NT2/D1 (cell line): ENCODE results near the gene GRAMD1B.

Source experiments
- DNase-seq: peaks from one replicate; pipeline ENCODE4 v3.0.0-alpha.2; 2011; ENCODE audit warnings: low read depth, low spot score
- H3K27me3 ChIP-seq: 2 replicates; pipeline ENCODE4 v1.6.0; 2011; ENCODE audit warnings: mild to moderate bottlenecking; ENCODE audit not compliant: insufficient read length, insufficient read depth
- H3K36me3 ChIP-seq: 2 replicates; pipeline ENCODE4 v1.6.1; 2011; ENCODE audit warnings: mild to moderate bottlenecking, low read length, mixed read lengths; ENCODE audit not compliant: insufficient read depth, insufficient read length
- H3K4me1 ChIP-seq: 2 replicates; pipeline ENCODE4 v1.5.1; 2011; ENCODE audit not compliant: insufficient read depth, insufficient read length
- H3K4me3 ChIP-seq: 2 replicates; pipeline ENCODE4 v1.5.1; 2011; ENCODE audit warnings: low read depth; ENCODE audit not compliant: insufficient read length
- H3K9ac ChIP-seq: 2 replicates; pipeline ENCODE4 v1.6.0; 2011; ENCODE audit warnings: low read depth; ENCODE audit not compliant: insufficient read length
- H3K9me3 ChIP-seq: 2 replicates; pipeline ENCODE4 v1.5.1; 2011; ENCODE audit warnings: mild to moderate bottlenecking, low read length; ENCODE audit not compliant: insufficient read depth
- SUZ12 ChIP-seq: IDR thresholded peaks from 2 replicates; pipeline ENCODE4 v1.6.1; 2011; ENCODE audit not compliant: insufficient read length, insufficient read depth; ENCODE audit errors: extremely low read depth
- YY1 ChIP-seq: IDR thresholded peaks from 2 replicates; pipeline ENCODE4 v1.6.1; 2011; ENCODE audit not compliant: insufficient read length, insufficient read depth
- ZNF274 ChIP-seq: IDR thresholded peaks from 2 replicates; pipeline ENCODE4 v1.6.1; 2011; ENCODE audit warnings: mild to moderate bottlenecking, low read depth, low read length

The GRAMD1B gene

DNA sequence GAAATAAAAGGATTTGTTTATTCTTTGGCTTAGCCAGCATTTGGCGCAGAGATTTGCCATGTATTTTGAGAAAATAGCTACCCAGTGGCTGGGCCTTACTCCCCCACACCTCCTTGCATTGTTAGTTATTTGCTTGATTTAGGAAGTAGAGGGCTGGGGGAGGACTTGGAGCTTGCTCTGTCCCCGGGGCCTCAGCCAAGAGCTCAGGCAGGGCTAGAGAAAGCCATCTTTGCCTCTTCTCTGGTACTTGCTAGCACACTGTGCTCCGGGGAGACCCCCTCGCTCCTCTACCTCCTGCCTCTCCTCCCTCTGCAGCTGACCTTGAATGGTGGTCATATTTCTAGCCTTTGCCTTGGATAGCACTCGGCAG is 131.3 kb downstream of the GRAMD1B start:
- Histone ChIP-seq H3K9me3 (no peaks in the 10 kb centered on the region), H3K4me1 (peaks cover 6% of the 10 kb centered on the region), H3K9ac (no peak overlapping the region), H3K4me3 (no peak overlapping the region), H3K27me3 (no peaks in the 10 kb centered on the region), H3K36me3 (no peaks in the 10 kb centered on the region)
- DNase-seq: no peak
- no peak for TF ChIP-seq SUZ12
- no peak for TF ChIP-seq YY1
- no peak for TF ChIP-seq ZNF274

DNA sequence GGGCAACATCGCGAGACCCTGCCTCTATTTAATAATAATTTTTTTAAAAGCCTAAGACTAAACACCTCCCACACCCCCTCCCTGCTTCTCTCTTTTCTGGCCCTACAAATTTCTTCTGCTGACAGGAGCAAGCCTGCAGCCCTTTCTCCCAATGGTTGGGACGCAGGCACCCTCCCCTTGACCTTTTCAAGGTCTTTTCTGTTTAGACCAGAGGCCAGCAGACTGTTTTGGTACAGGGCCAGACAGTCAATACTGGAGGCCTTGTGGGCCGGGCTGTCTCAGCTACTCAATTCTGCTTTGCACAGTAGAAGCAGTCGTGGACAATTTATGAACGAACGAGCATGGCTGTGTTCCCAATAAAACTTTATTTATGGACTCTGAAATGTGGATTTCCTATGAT is 132.1 kb downstream of the GRAMD1B start:
- Histone ChIP-seq H3K9ac (no peak overlapping the region), H3K9me3 (no peaks in the 10 kb centered on the region)
- TF ChIP-seq ZNF274: no peak

DNA sequence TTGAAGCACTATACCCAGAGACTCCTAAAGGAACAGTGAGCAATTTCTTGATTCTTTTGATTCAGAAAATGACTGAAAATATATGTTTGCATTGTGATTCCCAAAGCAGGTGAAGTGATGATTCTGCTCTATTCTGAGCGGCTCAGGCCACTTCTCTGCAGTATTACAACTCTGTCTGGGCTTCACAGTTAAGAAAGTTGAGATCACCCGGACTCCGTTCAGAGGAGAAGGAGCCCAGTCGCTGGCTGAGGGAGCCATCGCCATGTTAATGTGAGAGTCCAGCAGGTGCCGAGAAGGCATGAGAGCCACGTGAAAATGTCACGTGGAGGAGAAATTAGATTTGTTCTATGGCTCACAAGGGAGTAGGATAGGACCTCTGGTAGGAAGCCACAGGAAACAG is 132.8 kb downstream of the GRAMD1B start:
- DNase-seq: no peak
- H3K4me3 ChIP-seq: no peak overlapping the region
- H3K9me3 ChIP-seq: no peaks in the 10 kb centered on the region
- no peak for TF ChIP-seq ZNF274
- TF ChIP-seq YY1: no peak
- no peak for TF ChIP-seq SUZ12
- no peaks in the 10 kb centered on the region for H3K36me3 ChIP-seq
- no peaks in the 10 kb centered on the region for H3K27me3 ChIP-seq
- H3K4me1 ChIP-seq: peaks cover 6% of the 10 kb centered on the region
- H3K9ac ChIP-seq: no peak overlapping the region

More for the DNA sequence above, 132.1 kb downstream of the GRAMD1B start:
- Histone ChIP-seq H3K36me3 (no peaks in the 10 kb centered on the region), H3K27me3 (no peaks in the 10 kb centered on the region), H3K4me1 (peaks cover 6% of the 10 kb centered on the region), H3K4me3 (no peak overlapping the region)
- no peak for DNase-seq

DNA sequence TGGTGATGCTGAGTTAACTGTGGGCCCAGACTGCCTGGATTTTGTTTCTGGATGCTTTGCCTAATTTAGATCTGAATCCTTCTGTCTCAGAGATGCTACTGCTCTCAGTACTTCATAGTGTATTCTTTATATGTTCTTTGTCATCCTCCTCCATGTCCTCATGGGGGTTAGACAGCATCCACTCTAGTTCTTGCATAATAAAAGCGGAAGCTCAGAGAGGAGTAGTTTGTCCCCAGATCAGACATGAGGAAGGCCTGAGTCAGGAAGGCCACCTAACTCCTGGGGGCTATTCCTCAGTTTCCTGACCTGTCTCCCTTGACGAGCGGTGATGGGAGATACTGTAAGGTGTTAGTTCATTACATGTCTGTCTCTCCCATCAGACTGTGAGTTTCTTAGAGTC is 134.2 kb downstream of the GRAMD1B start:
- DNase-seq: no peak
- H3K4me3 ChIP-seq: no peak overlapping the region
- no peak for TF ChIP-seq SUZ12
- TF ChIP-seq ZNF274: no peak
- TF ChIP-seq YY1: no peak
- no peaks in the 10 kb centered on the region for H3K36me3 ChIP-seq
- H3K27me3 ChIP-seq: no peaks in the 10 kb centered on the region
- H3K4me1 ChIP-seq: peaks cover 8% of the 10 kb centered on the region
- no peaks in the 10 kb centered on the region for H3K9me3 ChIP-seq
- no peak overlapping the region for H3K9ac ChIP-seq

DNA sequence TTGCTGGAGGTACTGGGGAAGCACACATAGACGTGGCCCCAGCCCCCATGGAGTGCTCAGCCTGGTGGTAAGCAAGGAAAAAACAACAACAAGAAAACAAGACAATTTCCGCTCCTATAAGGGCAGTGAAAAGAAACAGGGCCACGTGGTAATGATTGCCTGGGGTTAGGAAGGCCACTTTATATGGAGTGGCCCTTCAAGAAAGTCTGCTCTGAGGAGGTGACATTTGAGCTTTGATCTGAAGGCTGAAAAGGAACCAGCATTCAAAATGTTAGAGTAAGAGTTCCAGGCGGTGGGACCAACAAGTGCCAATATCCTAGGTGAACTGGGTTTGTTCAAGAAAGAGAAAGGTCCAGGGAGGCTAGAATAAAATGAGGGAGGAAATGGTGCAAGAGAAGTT is 136.8 kb downstream of the GRAMD1B start:
- peaks cover 4% of the 10 kb centered on the region for H3K4me1 ChIP-seq
- no peak overlapping the region for H3K9ac ChIP-seq
- no peaks in the 10 kb centered on the region for H3K9me3 ChIP-seq
- TF ChIP-seq SUZ12 (no peak), ZNF274 (no peak), YY1 (no peak)
- no peak for DNase-seq
- no peaks in the 10 kb centered on the region for H3K36me3 ChIP-seq
- H3K27me3 ChIP-seq: no peaks in the 10 kb centered on the region
- H3K4me3 ChIP-seq: no peak overlapping the region

DNA sequence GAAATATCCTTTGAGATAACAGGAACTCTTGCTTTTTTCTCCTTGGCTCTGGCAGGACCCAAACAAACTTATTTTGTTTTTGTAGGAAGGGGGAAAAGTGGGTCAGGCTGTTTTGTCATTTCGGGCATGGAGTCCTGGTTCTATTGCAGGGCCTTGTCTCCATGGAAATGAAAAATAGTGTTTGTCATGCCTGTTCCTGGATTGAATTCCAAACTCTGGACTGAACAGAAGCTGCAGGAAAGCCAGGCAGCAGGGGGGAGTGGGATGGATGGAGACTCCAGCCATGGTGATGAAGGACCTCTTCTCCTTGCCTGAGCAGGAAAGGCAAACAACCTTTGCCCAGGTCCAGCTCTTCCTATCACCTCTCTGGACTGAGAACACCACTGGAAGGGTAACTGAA is 137.4 kb downstream of the GRAMD1B start:
- Histone ChIP-seq H3K27me3 (no peaks in the 10 kb centered on the region), H3K4me3 (no peak overlapping the region), H3K9me3 (no peaks in the 10 kb centered on the region), H3K36me3 (no peaks in the 10 kb centered on the region), H3K4me1 (peaks cover 4% of the 10 kb centered on the region), H3K9ac (no peak overlapping the region)
- DNase-seq: no peak
- TF ChIP-seq YY1 (no peak), SUZ12 (no peak), ZNF274 (no peak)

DNA sequence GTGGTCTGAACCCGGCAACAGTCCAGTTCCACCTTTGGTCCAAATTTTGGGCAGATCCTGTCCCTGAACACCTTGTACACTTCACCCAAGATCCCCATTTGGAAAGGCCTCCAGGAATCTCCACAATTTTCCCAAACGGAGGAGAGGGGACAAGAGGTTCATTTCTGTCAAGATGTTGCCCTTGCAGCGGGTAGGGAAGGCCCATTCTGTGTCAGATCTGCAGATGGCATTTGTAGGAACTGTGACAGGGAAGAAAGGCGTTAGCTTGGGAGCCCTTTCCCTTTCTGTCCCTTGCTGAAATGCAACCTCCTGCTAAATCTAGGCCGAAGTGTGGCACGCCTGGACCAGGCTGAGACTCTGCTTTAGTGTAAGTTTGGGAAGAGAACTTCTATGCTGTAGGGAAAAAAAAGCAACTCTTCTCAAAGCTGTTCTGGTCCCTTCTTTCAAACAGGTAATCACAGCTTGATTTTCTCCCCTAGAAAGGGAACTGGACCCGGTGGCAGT is 138.3 kb downstream of the GRAMD1B start:
- H3K4me1 ChIP-seq: peaks cover 4% of the 10 kb centered on the region
- no peak overlapping the region for H3K9ac ChIP-seq
- DNase-seq: no peak
- H3K9me3 ChIP-seq: no peaks in the 10 kb centered on the region
- H3K27me3 ChIP-seq: no peaks in the 10 kb centered on the region
- no peaks in the 10 kb centered on the region for H3K36me3 ChIP-seq
- TF ChIP-seq YY1 (no peak), SUZ12 (no peak), ZNF274 (no peak)
- no peak overlapping the region for H3K4me3 ChIP-seq

DNA sequence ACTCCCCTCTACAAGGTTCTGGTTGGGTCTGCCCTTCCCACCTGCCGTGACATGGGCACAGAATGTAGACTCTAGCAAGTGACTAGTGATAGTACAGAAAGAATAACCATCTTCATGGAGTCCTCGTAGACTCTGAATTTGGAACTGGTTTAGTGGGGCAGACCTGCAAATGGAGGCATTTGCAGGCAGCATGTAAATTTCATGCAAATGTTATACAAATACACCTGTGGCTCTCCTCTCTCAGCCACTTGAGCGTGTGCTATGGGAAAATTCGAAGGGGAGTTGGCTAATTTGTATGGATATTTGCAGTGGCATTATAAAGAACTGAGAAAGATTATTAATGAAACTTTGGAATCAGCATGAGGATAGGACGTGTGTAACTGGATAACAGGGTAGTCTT is 139.3 kb downstream of the GRAMD1B start:
- no peak overlapping the region for H3K9ac ChIP-seq
- H3K36me3 ChIP-seq: no peaks in the 10 kb centered on the region
- no peaks in the 10 kb centered on the region for H3K27me3 ChIP-seq
- peaks cover 4% of the 10 kb centered on the region for H3K4me1 ChIP-seq
- no peak for DNase-seq
- TF ChIP-seq SUZ12 (no peak), YY1 (no peak), ZNF274 (no peak)
- no peaks in the 10 kb centered on the region for H3K9me3 ChIP-seq
- H3K4me3 ChIP-seq: no peak overlapping the region
